IPS-NIHi7 (cell line): ENCODE data around the gene UBQLN4.

Experiments
- DNase-seq: peaks from one replicate; pipeline ENCODE4 v3.0.0; 2012; ENCODE audit warnings: mixed read lengths; ENCODE audit errors: extremely low spot score

UBQLN4 gene

GRCh38 chr1:156014829-156015228 lies 38.8 kb downstream of the UBQLN4 start:
- DNase-seq, result peak; percentile 45

- no peak for DNase-seq
Observed at GRCh38 chr1:156012051-156012817, 41.4 kb downstream of the UBQLN4 start.

- no peak for DNase-seq
Observed at GRCh38 chr1:156009404-156009803, 44.2 kb downstream of the UBQLN4 start.

GRCh38 chr1:156006666-156007376 lies 46.8 kb downstream of the UBQLN4 start:
- DNase-seq, result no peak

DNA sequence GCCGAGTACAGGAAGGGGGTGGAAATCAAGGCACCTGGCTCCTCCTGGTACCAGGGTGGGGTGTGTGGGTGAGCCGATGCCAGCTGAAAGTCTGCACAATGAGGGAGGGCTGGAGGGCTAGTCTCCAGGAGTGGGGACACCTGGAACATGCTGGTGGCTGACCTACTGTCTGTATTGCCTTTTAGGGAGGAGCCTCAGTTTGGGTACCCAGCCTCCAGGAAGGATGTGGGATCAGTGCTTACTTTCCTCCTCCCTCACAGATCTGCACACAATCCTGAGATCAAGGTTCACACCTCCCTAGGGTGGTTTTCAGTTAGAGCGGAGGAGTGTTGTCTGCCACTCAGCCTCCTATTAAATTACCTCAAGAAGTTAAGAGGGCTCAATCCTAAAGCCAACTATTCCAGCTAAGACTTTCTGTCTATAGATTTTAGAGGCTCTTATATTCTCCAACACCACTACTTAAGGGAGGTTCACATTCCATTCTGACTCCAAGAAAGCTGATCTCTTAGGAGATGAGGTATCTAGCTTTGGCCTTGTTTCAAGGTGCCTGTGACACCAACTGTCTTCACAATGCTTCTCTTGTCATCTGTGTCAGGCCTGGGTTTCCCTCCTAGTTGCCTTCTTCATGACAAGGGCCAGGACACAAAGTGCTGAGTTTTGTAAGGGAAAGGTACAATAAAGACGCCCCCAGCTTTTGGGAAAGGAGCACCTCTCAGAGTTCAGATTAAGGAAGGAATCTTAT lies 48.6 kb downstream of the UBQLN4 start:
- no peak for DNase-seq

GRCh38 chr1:156003923-156004188 lies 49.7 kb downstream of the UBQLN4 start:
- DNase-seq, result no peak

- no peak for DNase-seq
Observed at GRCh38 chr1:156002188-156002911, 51.2 kb downstream of the UBQLN4 start.

- DNase-seq, result no peak
Observed at GRCh38 chr1:156001662-156002171, 51.9 kb downstream of the UBQLN4 start.

- DNase-seq, result no peak
Observed at GRCh38 chr1:156001021-156001661, 52.5 kb downstream of the UBQLN4 start.

DNA sequence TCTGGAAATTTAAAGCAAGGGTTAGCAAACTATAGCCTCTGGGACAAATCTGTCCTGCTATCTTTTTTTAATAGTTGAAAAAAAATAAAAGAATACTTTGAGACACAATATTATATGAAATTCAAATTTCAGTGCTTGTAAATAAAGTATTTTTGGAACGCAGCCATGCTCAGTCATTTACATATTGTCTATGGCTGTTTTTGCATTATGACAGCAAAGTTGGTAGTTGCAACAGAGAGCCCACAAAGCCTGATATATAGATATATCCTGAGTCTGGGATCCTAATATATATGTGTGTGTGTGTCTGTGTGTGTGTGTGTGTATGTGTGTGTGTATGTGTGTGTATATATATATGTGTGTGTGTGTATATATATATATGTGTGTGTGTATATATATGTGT lies 53.6 kb downstream of the UBQLN4 start:
- DNase-seq, result no peak

DNA sequence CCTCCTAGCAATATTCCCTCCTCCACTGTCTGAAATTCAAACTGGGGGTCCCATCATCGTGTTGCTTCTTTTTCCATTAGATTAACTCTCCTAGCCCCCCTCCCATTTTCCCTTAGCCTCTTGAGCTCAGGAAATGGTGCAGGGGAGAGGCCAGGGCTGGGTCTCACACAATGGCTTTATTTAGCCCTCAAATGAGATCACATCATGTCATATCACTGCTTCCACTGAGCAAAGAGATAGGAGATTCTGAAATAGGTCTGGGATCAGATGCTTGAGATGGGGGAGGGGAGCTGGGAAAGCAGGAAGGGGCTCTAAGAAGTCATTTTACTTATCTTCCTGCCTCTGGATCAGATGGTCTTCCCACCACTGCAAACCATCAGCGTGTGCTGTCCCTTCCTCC lies 57.4 kb downstream of the UBQLN4 start:
- no peak for DNase-seq

DNA sequence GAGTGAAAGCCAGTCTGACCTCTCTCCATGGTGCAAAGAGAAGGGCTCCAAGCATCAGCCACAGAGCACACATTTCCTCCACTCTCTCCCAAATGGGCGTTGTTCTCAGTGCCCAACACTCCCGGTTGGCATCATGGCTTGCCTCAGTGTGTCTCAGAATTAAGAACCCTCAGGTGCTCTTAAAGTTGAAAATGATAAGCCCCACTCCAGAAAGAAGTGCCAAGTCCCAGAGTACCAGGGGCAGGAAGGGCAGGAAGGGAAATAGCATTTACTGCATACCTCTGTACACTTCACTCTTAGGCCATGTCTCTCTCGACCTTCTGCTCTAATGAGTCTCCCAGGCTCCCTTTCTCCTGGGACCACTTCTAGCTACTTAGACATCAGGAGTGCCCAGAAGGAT lies 60.0 kb downstream of the UBQLN4 start:
- no peak for DNase-seq

- no peak for DNase-seq
Observed at GRCh38 chr1:155990005-155990739, 63.4 kb downstream of the UBQLN4 start.

DNA sequence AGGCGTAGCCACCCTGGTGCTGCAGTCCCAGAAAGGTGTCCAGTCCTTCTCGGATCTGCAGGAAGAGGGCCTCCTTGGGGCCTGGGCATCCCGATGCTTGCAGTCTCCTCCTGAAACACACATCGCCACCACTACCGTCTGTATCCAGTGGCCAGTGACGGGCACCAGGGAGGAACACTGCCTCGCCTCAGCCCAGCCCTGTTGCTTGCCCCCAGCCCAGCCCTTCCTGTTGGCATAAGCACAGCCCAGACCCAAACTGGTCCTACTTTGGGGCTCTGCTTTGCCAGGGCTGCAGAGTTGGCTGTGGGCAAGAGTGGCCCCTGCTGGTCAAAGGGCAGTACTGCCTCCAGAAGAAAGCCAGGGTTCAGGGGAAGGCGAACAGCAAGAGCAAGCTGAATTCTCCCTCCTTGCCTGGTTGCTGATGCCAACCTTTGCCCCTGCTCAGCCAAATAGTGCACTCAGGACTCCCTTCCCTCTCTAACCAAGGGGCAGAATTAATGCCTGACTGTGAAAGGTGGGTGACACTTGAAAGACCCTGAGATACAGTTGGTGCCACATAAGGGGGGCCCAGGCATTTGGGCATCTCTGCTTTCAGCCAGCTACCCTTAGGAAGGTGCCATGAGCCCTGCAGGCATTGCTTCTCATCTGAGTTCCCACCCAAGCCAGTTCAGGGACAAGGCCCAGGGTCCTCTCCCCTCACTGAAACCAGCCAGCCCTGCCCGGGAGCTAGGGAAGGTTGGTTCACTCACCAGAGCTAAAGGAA lies 64.2 kb downstream of the UBQLN4 start:
- peak; percentile 79 for DNase-seq
